Measurements from ENCODE around the gene TUBB.
"Not testable (repeated sequence)": the region's sequence is repeated elsewhere in the genome, so short reads cannot be mapped to it uniquely, and the experiment has no call there.

Gene TUBB

GRCh38 chr6:30761791-30762429 lies 41.8 kb downstream of the TUBB start:
- no peak for DNase-seq (ENCODE audit: low read depth)

GRCh38 chr6:30763155-30763617 lies 43.0 kb downstream of the TUBB start:
- no peak for DNase-seq (ENCODE audit: low read depth)

GRCh38 chr6:30763618-30764489 lies 43.7 kb downstream of the TUBB start:
- DNase-seq (ENCODE audit: low read depth) = no peak

DNA sequence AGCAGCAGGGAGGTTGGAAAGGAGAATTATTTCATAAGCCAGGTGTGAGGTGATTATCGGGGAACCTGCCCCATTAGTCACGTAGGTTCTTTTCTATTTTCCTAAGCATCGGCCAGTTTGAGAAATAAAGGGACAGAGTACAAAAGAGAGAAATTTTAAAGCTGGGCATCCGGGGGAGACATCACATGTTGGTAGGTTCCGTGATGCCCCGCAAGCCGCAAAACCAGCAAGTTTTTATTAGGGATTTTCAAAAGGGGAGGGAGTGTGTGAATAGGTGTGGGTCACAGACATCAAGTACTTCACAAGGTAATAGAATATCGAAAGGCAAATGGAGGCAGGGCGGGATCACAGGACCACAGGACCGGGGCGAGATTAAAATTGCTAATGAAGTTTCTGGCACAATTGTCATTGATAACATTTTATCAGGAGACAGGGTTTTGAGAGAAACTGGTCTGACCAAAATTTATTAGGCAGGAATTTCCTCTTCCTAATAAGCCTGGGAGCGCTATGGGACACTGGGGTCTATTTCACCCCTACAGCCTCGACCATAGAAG lies 44.4 kb downstream of the TUBB start:
- DNase-seq (ENCODE audit: low read depth) = not testable (repeated sequence)

DNA sequence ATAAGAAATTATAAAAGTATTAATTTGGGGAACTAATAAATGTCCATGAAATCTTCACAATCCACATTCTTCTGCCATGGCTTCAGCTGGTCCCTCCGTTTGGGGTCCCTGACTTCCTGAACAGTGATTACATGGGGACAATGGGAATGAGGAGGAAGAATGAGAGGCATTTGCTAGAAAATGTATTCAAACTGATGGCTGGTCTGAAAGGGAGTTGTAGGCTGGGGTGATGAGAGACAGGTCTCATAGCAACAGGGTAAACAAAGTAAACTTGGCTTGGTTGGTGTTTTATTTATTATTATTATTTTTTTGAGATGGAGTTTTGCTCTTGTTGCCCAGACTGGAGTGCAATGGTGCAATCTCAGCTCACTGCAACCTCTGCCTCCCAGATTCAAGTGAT lies 45.3 kb downstream of the TUBB start:
- not testable (repeated sequence) for DNase-seq (ENCODE audit: low read depth)

- no peak for DNase-seq (ENCODE audit: low read depth)
Measured at GRCh38 chr6:30766461-30767157, 46.5 kb downstream of the TUBB start.

- no peak for DNase-seq (ENCODE audit: low read depth)
Measured at GRCh38 chr6:30767158-30767943, 47.2 kb downstream of the TUBB start.

DNA sequence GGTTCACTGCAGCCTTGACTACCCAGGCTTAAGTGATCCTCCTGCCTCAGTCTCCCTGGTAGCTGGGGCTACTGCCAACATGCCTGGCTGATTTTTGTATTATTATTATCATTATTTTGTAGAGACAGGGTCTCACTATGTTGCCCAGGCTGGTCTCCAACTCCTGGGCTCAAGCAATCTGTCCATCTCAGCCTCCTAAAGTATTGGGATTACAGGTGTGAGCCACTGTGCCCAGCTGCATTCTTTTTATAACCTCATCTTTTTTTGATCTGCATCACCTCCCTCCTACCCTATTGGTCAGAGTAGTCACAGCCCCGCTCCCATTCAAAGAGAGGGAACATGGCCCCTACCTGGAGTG lies 47.8 kb downstream of the TUBB start:
- no peak for DNase-seq (ENCODE audit: low read depth)

DNA sequence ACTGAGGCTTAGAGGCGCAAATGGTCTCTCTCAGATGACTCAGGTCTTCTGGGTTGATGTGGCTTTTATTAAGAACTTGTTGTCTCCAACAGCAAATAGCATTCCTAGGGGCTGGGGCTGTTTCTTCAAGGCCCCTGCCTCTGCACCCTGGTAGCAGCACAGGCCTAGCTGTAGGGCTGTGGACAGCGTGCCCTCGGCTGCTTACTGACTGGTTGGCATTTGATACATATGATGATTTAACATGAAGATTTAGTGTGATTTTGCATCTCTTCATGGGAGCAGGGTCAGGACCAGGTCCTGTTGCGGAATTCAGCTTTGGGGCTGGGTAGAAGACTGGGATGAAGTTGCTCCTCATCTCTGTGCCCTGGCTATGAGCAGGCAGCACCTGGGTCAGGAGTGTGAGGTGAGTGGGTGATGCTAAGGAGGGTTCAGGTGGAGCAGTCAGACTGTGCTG lies 48.5 kb downstream of the TUBB start:
- DNase-seq (ENCODE audit: low read depth) = no peak

DNA sequence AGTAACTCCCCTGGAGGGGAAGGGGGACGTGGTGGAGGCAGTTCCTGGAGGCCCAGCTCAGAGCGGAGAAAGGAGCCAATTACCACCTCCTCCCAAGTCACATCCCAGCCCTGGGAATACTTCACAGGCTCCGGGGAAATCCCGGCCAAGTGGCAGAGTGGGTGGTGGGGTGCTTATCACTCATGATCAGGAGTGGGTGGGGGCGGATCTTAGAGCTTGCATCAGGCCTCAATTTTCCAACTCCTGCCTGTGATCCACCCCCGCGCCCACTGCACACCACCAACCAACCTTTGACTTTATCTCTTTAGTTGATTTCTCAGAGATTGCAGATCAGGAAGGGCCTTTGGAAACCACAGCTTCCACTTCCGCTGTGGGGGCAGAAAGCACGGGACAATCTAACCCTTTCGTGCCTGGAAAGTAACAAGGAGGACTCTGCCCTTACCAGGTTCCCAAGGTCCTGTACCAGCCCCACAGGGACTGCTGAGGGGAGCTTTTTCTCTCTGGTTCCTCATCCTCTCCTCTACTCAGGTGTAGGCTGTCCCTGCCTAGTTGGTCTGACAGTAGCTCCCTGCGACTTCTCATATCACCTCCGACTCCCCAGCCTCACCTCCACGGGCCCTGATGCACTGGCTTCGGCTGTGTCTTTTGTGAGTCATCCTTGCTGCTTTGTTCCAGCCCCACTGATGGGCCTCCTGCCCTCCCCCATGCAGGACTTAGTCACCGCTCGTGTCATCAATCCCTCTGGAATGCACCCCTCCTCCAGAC lies 49.1 kb downstream of the TUBB start:
- DNase-seq (ENCODE audit: low read depth) = peak; percentile 49

- no peak for DNase-seq (ENCODE audit: low read depth)
Measured at GRCh38 chr6:30769853-30770524, 49.8 kb downstream of the TUBB start.

DNA sequence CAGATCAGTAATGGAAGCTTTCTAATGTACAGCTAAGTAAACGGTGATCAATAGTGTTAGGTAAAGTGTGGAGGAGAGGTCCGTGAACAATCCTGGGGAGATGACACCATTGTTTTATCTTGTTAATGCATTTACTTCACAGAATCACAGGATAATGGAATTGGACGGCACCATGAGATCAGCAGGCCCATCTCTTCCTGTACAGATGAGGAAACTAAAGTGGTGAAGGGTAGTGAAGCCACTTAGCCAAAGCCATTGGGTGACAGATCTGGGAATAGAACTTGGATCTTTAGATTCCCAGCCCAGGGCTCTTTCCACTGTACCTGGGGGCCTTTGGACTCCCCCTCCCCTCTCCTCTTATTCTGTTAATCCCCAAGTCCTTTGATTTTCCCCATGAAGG lies 50.4 kb downstream of the TUBB start:
- DNase-seq (ENCODE audit: low read depth) = no peak

- DNase-seq (ENCODE audit: low read depth) = no peak
Measured at GRCh38 chr6:30774701-30775100, 54.5 kb downstream of the TUBB start.
